Psoas muscle (tissue), 8 donors: ENCODE measurements around the gene OSTN. TPM values are rescaled to one million over a fixed set of nuclear protein-coding genes. Genes with fewer than 3 reads are reported as not detected.

Experiments used
- ATAC-seq, 4 donors: fragments of 200-7000 bp; cut with Tn5 transposase; one replicate each; pipeline ENCODE4 v1.9.1; 2020; ENCODE audit warnings: moderate library complexity in 3 of 4, mild to moderate bottlenecking in 2 of 4
- DNase-seq, 2 donors: peaks; one replicate each; pipeline ENCODE4 v3.0.0-alpha.2; 2020
- H3K27ac ChIP-seq: fragments of 200-600 bp; one replicate; pipeline ENCODE4 v1.8.0; 2022
- H3K27me3 ChIP-seq, 3 donors: fragments of 200-600 bp in 1 of 3; one replicate each; pipeline versions ENCODE4 v1.6.1 to v1.8.0; 2013 to 2022; ENCODE audit warnings: low read length in 2 of 3, mild to moderate bottlenecking in 2 of 3, moderate library complexity in 1 of 3; ENCODE audit not compliant: insufficient read depth in 3 of 3
- H3K36me3 ChIP-seq, 2 donors: fragments of 200-600 bp in 1 of 2; one replicate each; pipeline versions ENCODE4 v1.6.1 to v1.8.0; 2013 to 2022; ENCODE audit warnings: low read depth in 1 of 2, mild to moderate bottlenecking in 1 of 2, moderate library complexity in 1 of 2; ENCODE audit not compliant: insufficient read depth in 1 of 2
- H3K4me1 ChIP-seq: fragments of 200-600 bp; one replicate; pipeline ENCODE4 v1.8.0; 2022
- H3K4me3 ChIP-seq: fragments of 200-600 bp; one replicate; pipeline ENCODE4 v1.8.0; 2022; ENCODE audit warnings: mild to moderate bottlenecking
- H3K9me3 ChIP-seq: fragments of 200-600 bp; one replicate; pipeline ENCODE4 v1.8.0; 2022
- CTCF ChIP-seq: fragments of 200-600 bp; IDR thresholded peaks from one replicate; pipeline ENCODE4 v1.8.0; 2022; ENCODE audit warnings: antibody characterized with exemption
- WGBS, 3 donors: extraction: QIAGEN DNeasy Blood & Tissue Kit; methylation state at CpG; one replicate each; pipeline versions ENCODE4 v1.1.6 to v1.1.7; 2013; 5-methylcytosine and 5-hydroxymethylcytosine counted together
- intact Hi-C, 2 donors: fragments of 100-400 bp; cut with DNase I; formaldehyde crosslinking; loops; one replicate each; pipeline versions ENCODE4 v1.11.0 to v1.14.2; 2022
- long read RNA-seq, 2 donors: library from polyadenylated mRNA; unstranded; transcript quantifications; one replicate each; pipeline ENCODE4 v2.0.0, GENCODE V29; 2021
- polyA plus RNA-seq, 3 donors: library from polyadenylated mRNA; stranded (reverse); fragments of 200-250 nt; gene quantifications; one replicate each; pipeline ENCODE4 v1.2.3, GENCODE V29; 2013
- total RNA-seq, 4 donors: library from RNA; stranded (reverse); fragmentation: NEBNext Ultra II Directional in 2 of 4; extraction: Animal tissue kit (Norgen Biotek cat#: 25700) in 2 of 4; gene quantifications; one replicate each; pipeline versions ENCODE4 v1.2.1 to v1.2.4, GENCODE V29; 2021 to 2023
- donor health status: healthy with polysubstance abuse.
- donor health status: DM: no; HTN: no; CAD: no; lungs with moderate emphysema.
- donor health status: Bipolar disorder and iron deficiency.
- donor health status: healthy.
- donor health status: DM: yes; HTN: yes; CAD: no.
- donor health status: DM: no; HTN: no; CAD: no.
- donor health status: DM: no; HTN: no; CAD: no.
- donor health status: DM: yes; HTN: yes; CAD: no.

OSTN gene
- total RNA-seq (under 1 TPM in 3 of 4 donors, not detected in 1; 0.08 to 0.34 (median 0.24) TPM), polyA plus RNA-seq (under 1 TPM in 1 of 3 donors, not detected in 2; 0.05 TPM)
- long read RNA-seq, donor 1 = 0 reads
- long read RNA-seq, donor 2 = 0 reads

- H3K4me1 ChIP-seq = no peaks in the 10 kb centered on the region
- WGBS, 3 donors = 53 to 72% (median 59%) methylated on average over 3 of the region's 3 CpGs
- no peak within 1 kb of the TSS for H3K27ac ChIP-seq
- no peak for DNase-seq
- H3K9me3 ChIP-seq = no peaks in the 10 kb centered on the region
- no peak for ATAC-seq
- H3K36me3 ChIP-seq = no peaks in the 10 kb centered on the region
- no peaks in the 10 kb centered on the region for H3K27me3 ChIP-seq
- intact Hi-C loops = no loop called here
- no peak within 1 kb of the TSS for H3K4me3 ChIP-seq
- TF ChIP-seq CTCF = no peak
Observed at GRCh38 chr3:191198932-191199331, at the start of gene OSTN. Gene OSTN (plus strand): TSS chr3:191199241. CDS start chr3:191212533, 13,292 bp downstream.

- DNase-seq (no peak), ATAC-seq (no peak)
- Histone ChIP-seq H3K27me3 (no peaks in the 10 kb centered on the region), H3K36me3 (no peaks in the 10 kb centered on the region), H3K27ac (no peak overlapping the region), H3K4me1 (no peaks in the 10 kb centered on the region), H3K4me3 (no peak overlapping the region), H3K9me3 (peaks cover 3% of the 10 kb centered on the region)
- no peak for TF ChIP-seq CTCF
- intact Hi-C loops = no loop called here
- WGBS, 3 donors = 80 to 94% (median 94%) methylated on average over 1 of the region's 1 CpG
Observed at GRCh38 chr3:191151653-191152052, 47.4 kb upstream of the OSTN start.

- H3K36me3 ChIP-seq = no peaks in the 10 kb centered on the region
- H3K9me3 ChIP-seq = peaks cover 3% of the 10 kb centered on the region
- intact Hi-C loops = no loop called here
- no peaks in the 10 kb centered on the region for H3K4me1 ChIP-seq
- no peaks in the 10 kb centered on the region for H3K27me3 ChIP-seq
- DNase-seq (no peak), ATAC-seq (no peak)
- H3K4me3 ChIP-seq = no peak overlapping the region
- no peak for TF ChIP-seq CTCF
- no peak overlapping the region for H3K27ac ChIP-seq
Observed at GRCh38 chr3:191154827-191155226, 44.2 kb upstream of the OSTN start.

- H3K4me1 ChIP-seq = no peaks in the 10 kb centered on the region
- WGBS, 3 donors = 48 to 67% (median 54%) methylated on average over 1 of the region's 1 CpG
- no peak for TF ChIP-seq CTCF
Observed at GRCh38 chr3:191158247-191158646, 40.8 kb upstream of the OSTN start.

GRCh38 chr3:191158815-191159214 is 40.2 kb upstream of the OSTN start:
- Histone ChIP-seq H3K27ac (no peak overlapping the region), H3K9me3 (peaks cover 3% of the 10 kb centered on the region), H3K4me1 (no peaks in the 10 kb centered on the region), H3K36me3 (no peaks in the 10 kb centered on the region), H3K4me3 (no peak overlapping the region), H3K27me3 (no peaks in the 10 kb centered on the region)
- TF ChIP-seq CTCF = no peak
- DNase-seq = no peak
- 17 to 64% (median 24%) methylated on average over 1 of the region's 1 CpG for WGBS, 3 donors
- intact Hi-C loops = no loop called here
- no peak for ATAC-seq

More at GRCh38 chr3:191158247-191158646, 40.8 kb upstream of the OSTN start:
- DNase-seq (no peak), ATAC-seq (no peak)
- no peaks in the 10 kb centered on the region for H3K27me3 ChIP-seq
- peaks cover 3% of the 10 kb centered on the region for H3K9me3 ChIP-seq
- intact Hi-C loops = no loop called here
- H3K36me3 ChIP-seq = no peaks in the 10 kb centered on the region
- H3K4me3 ChIP-seq = no peak overlapping the region
- no peak overlapping the region for H3K27ac ChIP-seq
